A673 (cell line): ENCODE data around the gene MGARP.

ENCODE experiments used
- EZH2 ChIP-seq: fragments of 200-600 bp; sonication (generic); IDR thresholded peaks from 2 replicates; pipeline ENCODE4 v1.6.1; 2017; ENCODE audit warnings: borderline replicate concordance, low read depth, mild to moderate bottlenecking, mixed read lengths, antibody characterized with exemption, low read length; ENCODE audit not compliant: poor library complexity, severe bottlenecking
- TF ChIP-seq, protein P1 (sequence below): fragments of 300-800, 200-600 bp; sonication (generic); conservative IDR thresholded peaks from 2 replicates; pipeline ENCODE4 v1.5.1; 2017; ENCODE audit warnings: low read depth, mild to moderate bottlenecking, antibody characterized with exemption, low read length, moderate library complexity, mixed read lengths

DNA sequence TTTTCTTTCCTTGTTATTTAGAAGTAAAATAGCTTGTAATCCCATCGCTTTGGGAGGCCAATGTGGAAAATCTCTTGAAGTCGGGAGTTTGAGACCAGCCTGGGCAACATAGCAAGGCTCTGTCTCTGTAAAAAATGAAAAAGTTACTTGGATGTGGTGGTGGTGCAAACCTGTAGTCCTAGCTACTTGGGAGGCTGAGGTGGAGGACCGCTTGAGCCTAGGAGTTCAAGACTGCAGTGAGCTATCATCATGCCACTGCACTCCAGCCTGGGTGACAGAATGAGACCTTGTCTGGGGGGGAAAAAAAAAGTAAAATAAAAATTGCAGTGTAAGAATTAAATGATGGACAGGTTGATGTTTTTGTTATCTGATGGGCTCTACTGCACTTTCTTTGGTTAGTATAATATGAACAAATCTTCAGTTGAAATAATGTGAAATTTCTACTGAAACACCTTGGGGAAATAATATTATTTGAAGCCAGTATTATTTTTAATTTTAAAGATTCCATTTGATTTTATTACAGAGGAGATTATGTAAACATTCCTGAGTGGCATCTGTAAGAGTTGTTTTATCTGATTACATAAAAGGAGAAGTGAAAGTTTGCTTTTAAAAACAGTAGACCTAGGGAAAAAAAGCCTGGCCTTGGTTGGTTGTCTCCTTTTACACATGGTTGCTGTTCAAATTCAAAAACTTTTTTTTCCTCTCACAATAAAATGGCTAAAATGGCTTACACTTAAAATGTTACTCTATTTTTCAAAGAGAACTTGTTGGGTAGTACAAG lies 32.7 kb upstream of the MGARP start:
- TF ChIP-seq, protein P1, sequence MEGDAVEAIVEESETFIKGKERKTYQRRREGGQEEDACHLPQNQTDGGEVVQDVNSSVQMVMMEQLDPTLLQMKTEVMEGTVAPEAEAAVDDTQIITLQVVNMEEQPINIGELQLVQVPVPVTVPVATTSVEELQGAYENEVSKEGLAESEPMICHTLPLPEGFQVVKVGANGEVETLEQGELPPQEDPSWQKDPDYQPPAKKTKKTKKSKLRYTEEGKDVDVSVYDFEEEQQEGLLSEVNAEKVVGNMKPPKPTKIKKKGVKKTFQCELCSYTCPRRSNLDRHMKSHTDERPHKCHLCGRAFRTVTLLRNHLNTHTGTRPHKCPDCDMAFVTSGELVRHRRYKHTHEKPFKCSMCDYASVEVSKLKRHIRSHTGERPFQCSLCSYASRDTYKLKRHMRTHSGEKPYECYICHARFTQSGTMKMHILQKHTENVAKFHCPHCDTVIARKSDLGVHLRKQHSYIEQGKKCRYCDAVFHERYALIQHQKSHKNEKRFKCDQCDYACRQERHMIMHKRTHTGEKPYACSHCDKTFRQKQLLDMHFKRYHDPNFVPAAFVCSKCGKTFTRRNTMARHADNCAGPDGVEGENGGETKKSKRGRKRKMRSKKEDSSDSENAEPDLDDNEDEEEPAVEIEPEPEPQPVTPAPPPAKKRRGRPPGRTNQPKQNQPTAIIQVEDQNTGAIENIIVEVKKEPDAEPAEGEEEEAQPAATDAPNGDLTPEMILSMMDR, result no peak
- TF ChIP-seq EZH2, result no peak
